ENCODE results near the gene MAP1B. TPM values are rescaled to one million over a fixed set of nuclear protein-coding genes. Genes with fewer than 3 reads are reported as not detected.

Gene MAP1B
- total RNA-seq, 1 experiment from 2014 or later, result 8.9 TPM

GRCh38 chr5:72075461-72075860, 31.8 kb upstream of the MAP1B start:
- RAD21 ChIA-PET (ENCODE audit: low non-redundant PET in 1 of 2, low total read pairs in 2 of 2, uncharacterized antibody in 2 of 2, unreplicated experiment in 2 of 2), result no interaction called here
- no peaks in the 10 kb centered on the region for H4K20me1 ChIP-seq (ENCODE audit: insufficient read depth)
- TF ChIP-seq CBX3 (IDR thresholded peaks at IDR 0.05; ENCODE audit: low read depth) (no peak), SRF (IDR thresholded peaks at IDR 0.05; ENCODE audit: low read depth) (no peak), SIN3A (IDR thresholded peaks at IDR 0.05; ENCODE audit: low read depth) (no peak), ZNF274 (IDR thresholded peaks at IDR 0.05; ENCODE audit: low read depth, low read length) (no peak), EZH2phosphoT487 (IDR thresholded peaks at IDR 0.05; ENCODE audit: borderline replicate concordance) (no peak), POLR2AphosphoS5 (IDR thresholded peaks at IDR 0.05; ENCODE audit: low read depth, low read length) (no peak), EZH2 (IDR thresholded peaks at IDR 0.05) (no peak), SP1 (IDR thresholded peaks at IDR 0.05; ENCODE audit: low read depth) (no peak)
- no peaks in the 10 kb centered on the region for H3K36me3 ChIP-seq (ENCODE audit: control insufficient read depth in 1 of 2, insufficient read depth in 2 of 2, low read length in 2 of 2)
- DNase-seq (ENCODE audit: low read depth, low spot score) (no peak), ATAC-seq (no peak)
- H3K79me2 ChIP-seq (ENCODE audit: insufficient read depth, low read length), result no peaks in the 10 kb centered on the region
- POLR2A ChIA-PET, result no interaction called here
- no peak overlapping the region for H3K9ac ChIP-seq (ENCODE audit: low read length)
- no peak overlapping the region for H2AFZ ChIP-seq (ENCODE audit: low read depth, low read length, poor library complexity, severe bottlenecking)
- H3K4me3 ChIP-seq (replicated peaks in 1 of 2; ENCODE audit: low read depth in 1 of 2, low read length in 2 of 2), result no peak overlapping the region
- CTCF ChIA-PET, result no interaction called here
- no peak overlapping the region for H3K4me2 ChIP-seq (ENCODE audit: low read length)
- intact Hi-C loops (cut with micrococcal nuclease), result no loop called here
- no peaks in the 10 kb centered on the region for H3K9me2 ChIP-seq (ENCODE audit: insufficient read depth)
- H3K27ac ChIP-seq (ENCODE audit: low read depth, low read length), result no peak overlapping the region
- no peaks in the 10 kb centered on the region for H3K9me3 ChIP-seq (ENCODE audit: control insufficient read depth in 1 of 2, insufficient read depth in 1 of 2, low read depth in 1 of 2, low read length in 2 of 2)
- no TSS peak for BruUV-seq (replicated peaks)
- H3K4me1 ChIP-seq (ENCODE audit: control insufficient read depth in 1 of 2, insufficient read depth in 2 of 2, low read length in 2 of 2), result peaks cover 0 to 7% of the 10 kb centered on the region in 2 experiments; a peak in 1 of 4 replicates
- H3K27me3 ChIP-seq (ENCODE audit: insufficient read depth, low read length), result no peaks in the 10 kb centered on the region

- RAD21 ChIA-PET (ENCODE audit: low non-redundant PET in 1 of 2, low total read pairs in 2 of 2, uncharacterized antibody in 2 of 2, unreplicated experiment in 2 of 2), result no interaction called here
- CTCF ChIA-PET, result no interaction called here
- no peaks in the 10 kb centered on the region for H3K27me3 ChIP-seq (ENCODE audit: insufficient read depth, low read length)
- no peaks in the 10 kb centered on the region for H3K36me3 ChIP-seq (ENCODE audit: control insufficient read depth in 1 of 2, insufficient read depth in 2 of 2, low read length in 2 of 2)
- no peak overlapping the region for H3K27ac ChIP-seq (ENCODE audit: low read depth, low read length)
- POLR2A ChIA-PET, result no interaction called here
- H3K4me1 ChIP-seq (ENCODE audit: control insufficient read depth in 1 of 2, insufficient read depth in 2 of 2, low read length in 2 of 2), result peaks cover 0 to 7% of the 10 kb centered on the region in 2 experiments; a peak in 1 of 4 replicates
- no TSS peak for BruUV-seq (replicated peaks)
- intact Hi-C loops (cut with micrococcal nuclease), result no loop called here
- no peak overlapping the region for H3K9ac ChIP-seq (ENCODE audit: low read length)
- TF ChIP-seq CBX3 (IDR thresholded peaks at IDR 0.05; ENCODE audit: low read depth) (no peak), JUND (IDR thresholded peaks at IDR 0.05) (no peak), TCF7L2 (IDR thresholded peaks at IDR 0.05; ENCODE audit: borderline replicate concordance, extremely low read depth, insufficient read depth, insufficient read length) (no peak), CEBPB (IDR thresholded peaks at IDR 0.05; ENCODE audit: low read depth) (no peak), EZH2 (IDR thresholded peaks at IDR 0.05) (no peak), ELF1 (IDR thresholded peaks at IDR 0.05; ENCODE audit: borderline replicate concordance, low read depth) (no peak), POLR2A (IDR thresholded peaks at IDR 0.05; ENCODE audit: borderline replicate concordance, extremely low read depth, insufficient read depth, insufficient read length) (no peak)
- H3K79me2 ChIP-seq (ENCODE audit: insufficient read depth, low read length), result no peaks in the 10 kb centered on the region
- no peak overlapping the region for H3K4me3 ChIP-seq (replicated peaks in 1 of 2; ENCODE audit: low read depth in 1 of 2, low read length in 2 of 2)
- H3K9me3 ChIP-seq (ENCODE audit: control insufficient read depth in 1 of 2, insufficient read depth in 1 of 2, low read depth in 1 of 2, low read length in 2 of 2), result no peaks in the 10 kb centered on the region
- ATAC-seq (no peak), DNase-seq (ENCODE audit: low read depth, low spot score) (no peak)
- no peak overlapping the region for H3K4me2 ChIP-seq (ENCODE audit: low read length)
- no peaks in the 10 kb centered on the region for H3K9me2 ChIP-seq (ENCODE audit: insufficient read depth)
- no peaks in the 10 kb centered on the region for H4K20me1 ChIP-seq (ENCODE audit: insufficient read depth)
- no peak overlapping the region for H2AFZ ChIP-seq (ENCODE audit: low read depth, low read length, poor library complexity, severe bottlenecking)
Measured at GRCh38 chr5:72076621-72077300, 30.5 kb upstream of the MAP1B start.
